ENCODE measurements around the gene CRBN.

The CRBN gene

GRCh38 chr3:3178498-3179328, 778 bp downstream of the CRBN start:
- in situ Hi-C loops (cut with HindIII; ENCODE audit: low sequenced_read_pairs), result no loop called here
- DNase-seq (ENCODE audit: low read depth), result no peak
- TF ChIP-seq CTCF (IDR thresholded peaks at IDR 0.05; ENCODE audit: low read depth, low read length, missing control alignments), result no peak
- peak overlapping the region; percentile 85 for H3K4me3 ChIP-seq (ENCODE audit: low read depth, low read length)

- no peak overlapping the region for H3K4me3 ChIP-seq (ENCODE audit: low read depth, low read length)
- in situ Hi-C loops (cut with HindIII; ENCODE audit: low sequenced_read_pairs), result no loop called here
- no peak for TF ChIP-seq CTCF (IDR thresholded peaks at IDR 0.05; ENCODE audit: low read depth, low read length, missing control alignments)
- no peak for DNase-seq (ENCODE audit: low read depth)
Observed at GRCh38 chr3:3177861-3178497, 1.5 kb downstream of the CRBN start.

- no peak for TF ChIP-seq CTCF (IDR thresholded peaks at IDR 0.05; ENCODE audit: low read depth, low read length, missing control alignments)
- H3K4me3 ChIP-seq (ENCODE audit: low read depth, low read length), result no peak overlapping the region
- no peak for DNase-seq (ENCODE audit: low read depth)
- in situ Hi-C loops (cut with HindIII; ENCODE audit: low sequenced_read_pairs), result no loop called here
Observed at GRCh38 chr3:3172627-3173026, 6.9 kb downstream of the CRBN start.

GRCh38 chr3:3170998-3171397, 8.5 kb downstream of the CRBN start:
- no peak for TF ChIP-seq CTCF (IDR thresholded peaks at IDR 0.05; ENCODE audit: low read depth, low read length, missing control alignments)
- DNase-seq (ENCODE audit: low read depth), result peak; percentile 22
- H3K4me3 ChIP-seq (ENCODE audit: low read depth, low read length), result no peak overlapping the region
- in situ Hi-C loops (cut with HindIII; ENCODE audit: low sequenced_read_pairs), result no loop called here

- no peak for DNase-seq (ENCODE audit: low read depth)
- H3K4me3 ChIP-seq (ENCODE audit: low read depth, low read length), result no peak overlapping the region
- TF ChIP-seq CTCF (IDR thresholded peaks at IDR 0.05; ENCODE audit: low read depth, low read length, missing control alignments), result no peak
- in situ Hi-C loops (cut with HindIII; ENCODE audit: low sequenced_read_pairs), result no loop called here
Observed at GRCh38 chr3:3165650-3166049, 13.8 kb downstream of the CRBN start.

GRCh38 chr3:3165241-3165640, 14.2 kb downstream of the CRBN start:
- in situ Hi-C loops (cut with HindIII; ENCODE audit: low sequenced_read_pairs), result no loop called here
- no peak for DNase-seq (ENCODE audit: low read depth)
- TF ChIP-seq CTCF (IDR thresholded peaks at IDR 0.05; ENCODE audit: low read depth, low read length, missing control alignments), result no peak
- H3K4me3 ChIP-seq (ENCODE audit: low read depth, low read length), result no peak overlapping the region
